OCI-M2 (cell line): ENCODE results near the gene ATXN2.
"Not testable (repeated sequence)": the region's sequence is repeated elsewhere in the genome, so short reads cannot be mapped to it uniquely, and the experiment has no call there.

ENCODE experiments used
- DNase-seq: peaks from one replicate; lab custom pipeline; 2025; ENCODE audit not compliant: unreplicated experiment; lab: John Stamatoyannopoulos, UW

The ATXN2 gene

GRCh38 chr12:111578276-111578970, 20.7 kb downstream of the ATXN2 start:
- no peak for DNase-seq

DNA sequence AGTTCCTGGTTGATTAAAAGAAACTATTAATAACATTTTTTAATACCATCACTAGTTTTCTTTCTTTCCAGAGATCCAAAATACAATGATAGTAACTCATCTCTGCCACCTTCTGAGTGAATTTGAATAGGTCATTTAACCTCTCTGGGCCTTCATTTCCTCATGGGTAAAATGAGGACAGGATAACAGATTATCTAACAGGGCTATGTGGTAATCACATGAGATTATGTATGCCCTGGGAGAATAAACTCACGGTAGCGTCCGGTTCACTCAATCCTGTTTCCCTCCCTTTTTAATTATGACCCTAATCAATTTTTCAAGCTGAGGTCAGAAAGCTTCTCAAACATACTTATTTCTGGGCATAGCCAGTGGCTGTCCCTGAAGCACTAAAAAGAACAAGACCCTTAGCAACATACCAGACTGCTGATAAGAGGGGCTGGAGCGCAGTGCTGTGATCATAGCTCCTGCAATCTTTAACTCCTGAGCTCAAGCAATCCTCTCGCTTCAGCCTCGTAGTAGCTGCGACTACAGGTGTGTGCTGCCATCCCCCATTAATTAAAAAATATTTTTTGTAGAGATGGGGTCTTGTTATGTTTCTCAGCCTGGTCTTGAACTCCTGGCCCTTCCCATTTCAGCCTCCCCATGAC, 24.2 kb downstream of the ATXN2 start:
- DNase-seq, result no peak

- no peak for DNase-seq
Measured at GRCh38 chr12:111573476-111573875, 25.6 kb downstream of the ATXN2 start.

DNA sequence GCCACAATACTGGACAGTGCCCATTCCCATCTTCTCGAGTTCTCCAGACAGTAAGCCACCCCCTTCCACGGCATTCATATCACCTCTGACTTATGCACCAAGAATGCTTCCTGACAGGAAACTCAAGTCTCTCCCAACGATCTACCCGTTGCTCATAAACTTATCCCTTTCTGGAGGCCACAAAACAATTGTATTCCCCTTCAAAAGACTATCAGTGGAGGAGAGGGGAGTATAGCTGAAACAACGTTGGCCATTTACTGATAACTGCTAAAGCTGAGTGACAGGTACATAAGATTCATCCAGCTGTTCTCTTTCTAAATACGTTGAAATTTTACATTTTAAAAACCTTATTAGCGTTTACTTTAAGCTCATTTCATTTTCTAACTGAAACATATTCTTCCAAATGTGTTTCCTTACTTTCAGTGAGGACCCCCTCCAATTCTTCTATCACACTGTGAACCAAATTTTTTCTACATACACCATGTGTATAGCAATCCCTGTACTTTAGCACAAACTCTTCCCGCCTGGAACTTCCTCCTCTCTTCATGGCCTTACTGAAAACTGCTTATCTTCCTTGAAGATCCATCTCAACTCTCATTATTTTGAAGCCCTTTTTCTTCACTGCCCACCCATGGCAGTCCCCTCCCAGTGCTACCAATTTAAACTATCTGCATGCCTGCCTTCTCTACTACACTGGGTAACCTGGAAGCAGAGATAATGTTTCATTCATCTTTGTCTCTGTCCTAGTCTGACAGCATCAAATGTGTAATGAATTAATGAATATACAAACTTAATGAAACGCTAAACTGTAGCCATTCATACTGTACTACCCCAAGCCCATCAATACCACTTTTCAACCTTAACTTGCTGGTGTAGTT, 28.8 kb downstream of the ATXN2 start:
- DNase-seq, result no peak

GRCh38 chr12:111569363-111570083, 29.6 kb downstream of the ATXN2 start:
- DNase-seq, result no peak

- not testable (repeated sequence) for DNase-seq
Measured at GRCh38 chr12:111560844-111561243, 38.3 kb downstream of the ATXN2 start.

GRCh38 chr12:111558107-111558376, 41.1 kb downstream of the ATXN2 start:
- no peak for DNase-seq

GRCh38 chr12:111557271-111558106, 41.6 kb downstream of the ATXN2 start:
- no peak for DNase-seq

DNA sequence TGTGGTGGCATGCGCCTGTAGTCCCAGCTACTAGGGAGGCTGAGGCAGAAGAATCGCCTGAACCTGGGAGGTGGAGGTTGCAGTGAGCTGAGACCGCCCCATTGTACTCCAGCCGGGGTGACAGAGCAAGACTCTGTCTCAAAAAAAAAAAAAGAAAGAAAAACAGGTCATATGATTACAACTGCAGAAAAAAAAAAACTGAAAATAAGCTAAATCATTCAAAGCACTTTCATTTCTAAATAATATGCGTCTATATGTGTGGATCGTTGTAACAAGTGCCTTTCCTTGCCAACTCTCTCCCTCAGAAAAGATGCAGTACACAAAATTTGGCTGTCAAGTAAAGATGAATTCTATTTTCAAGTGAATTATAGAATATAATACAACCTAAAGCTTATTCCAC, 42.4 kb downstream of the ATXN2 start:
- no peak for DNase-seq

GRCh38 chr12:111555313-111555712, 43.8 kb downstream of the ATXN2 start:
- DNase-seq, result not testable (repeated sequence)

- no peak for DNase-seq
Measured at GRCh38 chr12:111546758-111547383, 52.2 kb downstream of the ATXN2 start.

DNA sequence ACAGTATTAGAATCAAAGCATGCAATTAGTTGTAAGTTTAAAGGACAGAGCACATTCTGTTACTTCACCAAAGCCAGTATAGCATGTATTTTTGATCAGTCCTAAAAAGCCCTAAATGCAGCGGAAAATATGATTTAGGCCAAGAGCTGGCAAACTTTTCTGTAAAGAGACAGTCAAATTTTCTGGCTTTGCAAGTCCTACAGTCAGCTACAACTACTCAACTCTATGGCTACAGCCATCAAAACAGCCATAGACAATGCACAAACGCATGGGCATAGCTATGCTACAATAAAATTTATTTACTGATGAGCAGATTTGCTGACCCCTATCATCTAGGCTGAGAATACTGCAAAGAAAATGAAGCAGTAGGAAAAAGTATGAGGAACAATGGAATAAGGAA, 52.9 kb downstream of the ATXN2 start:
- DNase-seq, result no peak

GRCh38 chr12:111544032-111544431, 55.1 kb downstream of the ATXN2 start:
- DNase-seq, result no peak

GRCh38 chr12:111532751-111533150, 66.4 kb downstream of the ATXN2 start:
- DNase-seq, result no peak

- no peak for DNase-seq
Measured at GRCh38 chr12:111529424-111530368, 69.4 kb downstream of the ATXN2 start.

DNA sequence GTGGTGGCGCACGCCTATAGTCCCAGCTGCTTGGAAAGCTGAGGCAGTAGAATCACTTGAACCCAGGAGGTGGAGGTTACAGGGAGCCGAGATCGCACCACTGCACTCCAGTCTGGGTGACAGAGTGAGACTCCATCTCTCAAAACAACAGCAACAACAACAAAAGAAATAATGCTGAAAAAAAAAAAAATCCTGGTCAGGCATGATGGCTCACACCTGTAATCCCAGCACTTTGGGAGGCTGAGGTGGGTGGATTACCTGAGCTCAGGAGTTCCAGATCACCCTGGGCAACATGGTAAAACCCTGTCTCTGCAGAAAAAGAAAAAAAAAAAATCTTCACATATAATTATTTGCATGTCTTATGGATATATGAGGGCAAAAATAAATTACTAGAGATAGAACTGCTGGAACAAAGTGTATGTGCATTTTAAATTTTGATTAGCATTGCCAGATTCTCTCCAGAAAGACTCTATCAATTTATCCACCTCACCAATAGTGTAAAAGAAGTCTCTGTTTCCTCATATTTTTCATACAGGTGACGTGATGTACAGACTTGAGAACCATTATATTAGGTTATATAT, 75.4 kb downstream of the ATXN2 start:
- DNase-seq, result no peak

DNA sequence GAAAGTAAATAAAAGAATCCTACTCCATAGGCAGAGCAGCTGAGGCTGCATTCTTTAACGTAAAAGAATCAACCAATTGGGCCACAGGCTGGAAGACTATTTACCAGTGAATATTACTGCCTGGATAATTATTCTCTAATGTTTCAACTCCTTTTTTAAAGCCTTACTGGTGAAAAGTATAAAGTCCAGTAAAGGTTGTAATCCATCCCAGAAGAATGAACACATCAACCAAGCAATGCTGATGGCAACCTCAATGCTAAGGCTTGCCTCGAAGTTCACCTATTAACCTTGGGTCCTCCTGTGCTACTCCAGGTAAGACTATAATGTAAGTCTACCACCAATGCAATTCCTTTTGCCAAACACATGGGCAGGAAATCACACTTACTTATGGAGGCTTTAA, 77.3 kb downstream of the ATXN2 start:
- DNase-seq, result no peak

- no peak for DNase-seq
Measured at GRCh38 chr12:111519937-111520336, 79.2 kb downstream of the ATXN2 start.

DNA sequence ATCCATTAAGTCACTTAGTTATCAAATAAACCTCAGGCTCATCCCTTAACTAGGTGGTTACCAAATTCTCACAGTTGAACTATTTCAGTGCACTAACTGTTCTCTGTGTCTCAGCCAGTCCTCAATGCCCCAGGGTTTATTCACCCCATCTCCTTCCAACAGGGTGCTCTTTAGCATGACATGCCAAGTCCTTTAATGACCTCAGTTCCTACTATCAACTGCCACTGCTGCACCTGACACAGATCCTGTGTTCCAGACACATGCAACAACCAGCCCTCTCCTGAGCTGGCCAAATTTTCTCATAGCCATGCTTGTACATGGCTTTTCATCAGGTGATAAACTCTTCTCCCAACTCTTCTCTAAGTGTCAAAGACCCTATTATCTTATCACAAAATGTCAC, 80.0 kb downstream of the ATXN2 start:
- no peak for DNase-seq
